DOHH2 (cell line): ENCODE data around the gene KCNN3.

Experiments used
- EZH2phosphoT487 ChIP-seq: fragments of 200-600 bp; sonication (generic); IDR thresholded peaks from 2 replicates; pipeline ENCODE4 v1.6.1; 2017; ENCODE audit warnings: borderline replicate concordance, mild to moderate bottlenecking, antibody characterized with exemption, low read length, moderate library complexity, mixed read lengths
- TF ChIP-seq, protein P1 (sequence below): fragments of 200-600 bp; sonication (generic); IDR thresholded peaks from one replicate; pipeline ENCODE4 v1.5.1; 2014; ENCODE audit warnings: antibody characterized with exemption, mild to moderate bottlenecking, low read depth, low read length; ENCODE audit not compliant: poor library complexity, severe bottlenecking

DNA sequence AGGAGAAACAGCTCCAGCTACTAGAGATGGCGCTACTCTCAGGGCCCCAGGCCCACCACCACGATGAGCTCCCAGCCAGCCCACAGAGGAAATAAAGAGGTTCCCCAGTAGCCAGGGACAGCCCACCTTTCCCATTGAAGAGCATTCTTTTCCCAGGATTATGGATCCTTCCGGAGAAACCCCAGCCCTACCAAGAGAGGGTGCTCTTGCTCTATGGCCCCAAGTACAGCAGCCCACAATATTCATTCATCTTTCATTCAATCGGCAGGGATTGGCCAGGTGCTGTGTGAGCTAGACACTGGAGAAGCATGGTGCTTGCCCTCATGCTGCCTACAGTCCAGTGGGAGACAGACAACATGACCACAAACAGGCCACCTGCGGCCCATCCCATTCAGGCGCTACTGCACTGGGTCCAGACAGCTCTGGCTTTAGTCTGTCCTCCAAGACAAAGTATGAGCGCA is 36.6 kb upstream of the KCNN3 start:
- TF ChIP-seq, protein P1, sequence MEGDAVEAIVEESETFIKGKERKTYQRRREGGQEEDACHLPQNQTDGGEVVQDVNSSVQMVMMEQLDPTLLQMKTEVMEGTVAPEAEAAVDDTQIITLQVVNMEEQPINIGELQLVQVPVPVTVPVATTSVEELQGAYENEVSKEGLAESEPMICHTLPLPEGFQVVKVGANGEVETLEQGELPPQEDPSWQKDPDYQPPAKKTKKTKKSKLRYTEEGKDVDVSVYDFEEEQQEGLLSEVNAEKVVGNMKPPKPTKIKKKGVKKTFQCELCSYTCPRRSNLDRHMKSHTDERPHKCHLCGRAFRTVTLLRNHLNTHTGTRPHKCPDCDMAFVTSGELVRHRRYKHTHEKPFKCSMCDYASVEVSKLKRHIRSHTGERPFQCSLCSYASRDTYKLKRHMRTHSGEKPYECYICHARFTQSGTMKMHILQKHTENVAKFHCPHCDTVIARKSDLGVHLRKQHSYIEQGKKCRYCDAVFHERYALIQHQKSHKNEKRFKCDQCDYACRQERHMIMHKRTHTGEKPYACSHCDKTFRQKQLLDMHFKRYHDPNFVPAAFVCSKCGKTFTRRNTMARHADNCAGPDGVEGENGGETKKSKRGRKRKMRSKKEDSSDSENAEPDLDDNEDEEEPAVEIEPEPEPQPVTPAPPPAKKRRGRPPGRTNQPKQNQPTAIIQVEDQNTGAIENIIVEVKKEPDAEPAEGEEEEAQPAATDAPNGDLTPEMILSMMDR: peak; percentile 27
- TF ChIP-seq EZH2phosphoT487: no peak
